GM19193 (cell line): ENCODE data around the gene PRICKLE2.

Experiments used
- POLR2A ChIP-seq: IDR thresholded peaks from 4 replicates; pipeline ENCODE4 v1.6.1; 2011; ENCODE audit not compliant: insufficient read depth, insufficient read length; ENCODE audit errors: extremely low read depth

The PRICKLE2 gene

GRCh38 chr3:64086479-64087252, 138.6 kb downstream of the PRICKLE2 start:
- no peak for TF ChIP-seq POLR2A

GRCh38 chr3:64084640-64085039, 140.6 kb downstream of the PRICKLE2 start:
- no peak for TF ChIP-seq POLR2A

GRCh38 chr3:64083575-64083974, 141.7 kb downstream of the PRICKLE2 start:
- no peak for TF ChIP-seq POLR2A

- TF ChIP-seq POLR2A = no peak
Observed at GRCh38 chr3:64082961-64083541, 142.2 kb downstream of the PRICKLE2 start.

DNA sequence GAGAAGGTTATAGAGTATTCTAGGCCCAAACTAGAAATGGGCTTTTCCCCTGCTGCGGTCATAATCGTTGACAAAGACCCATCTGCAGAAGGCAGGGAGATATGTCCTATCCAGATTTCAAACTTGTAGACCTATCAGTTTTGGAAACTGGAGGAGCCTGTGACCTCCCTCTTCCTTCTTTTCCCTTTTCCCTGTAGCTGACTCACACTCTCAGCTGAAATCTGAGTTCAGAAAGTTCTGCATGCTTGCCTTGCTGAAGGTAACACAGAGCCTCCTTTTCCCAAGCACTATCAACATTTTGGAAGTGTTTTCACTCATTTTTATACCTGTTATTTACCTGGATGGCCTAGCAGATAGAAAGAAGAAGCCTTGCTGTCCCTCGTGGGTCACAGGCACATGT, 142.9 kb downstream of the PRICKLE2 start:
- no peak for TF ChIP-seq POLR2A

- TF ChIP-seq POLR2A = no peak
Observed at GRCh38 chr3:64081235-64081630, 144.0 kb downstream of the PRICKLE2 start.

DNA sequence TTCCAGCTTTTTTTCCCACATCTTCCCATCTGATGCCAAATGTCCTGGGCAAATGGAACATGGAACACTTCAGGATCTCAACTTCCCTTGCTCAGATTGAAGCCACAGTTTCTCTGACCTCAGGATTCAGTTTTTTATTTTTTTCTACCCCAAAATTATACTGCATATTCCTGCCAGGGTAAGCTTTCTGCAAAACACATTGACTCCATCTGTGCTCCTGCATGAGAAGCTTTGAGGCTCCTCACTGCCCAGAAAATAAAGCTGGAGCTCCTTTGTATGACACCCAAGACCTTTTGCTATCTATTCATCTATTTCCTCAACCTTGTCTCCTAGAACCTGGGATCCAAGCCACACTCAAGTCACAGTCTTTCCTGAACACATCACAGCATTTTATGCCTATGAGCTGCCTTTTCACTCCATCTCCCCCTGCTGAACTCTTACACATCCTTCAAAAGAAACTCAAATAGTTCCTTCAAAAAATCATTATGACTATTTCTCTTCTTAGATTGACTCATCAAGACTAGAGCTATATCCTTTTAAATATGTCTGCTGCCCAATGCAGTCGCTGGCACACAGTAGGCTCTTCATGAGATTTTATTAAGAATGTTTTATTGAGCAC, 144.5 kb downstream of the PRICKLE2 start:
- TF ChIP-seq POLR2A = no peak

GRCh38 chr3:64079369-64080150, 145.7 kb downstream of the PRICKLE2 start:
- no peak for TF ChIP-seq POLR2A

DNA sequence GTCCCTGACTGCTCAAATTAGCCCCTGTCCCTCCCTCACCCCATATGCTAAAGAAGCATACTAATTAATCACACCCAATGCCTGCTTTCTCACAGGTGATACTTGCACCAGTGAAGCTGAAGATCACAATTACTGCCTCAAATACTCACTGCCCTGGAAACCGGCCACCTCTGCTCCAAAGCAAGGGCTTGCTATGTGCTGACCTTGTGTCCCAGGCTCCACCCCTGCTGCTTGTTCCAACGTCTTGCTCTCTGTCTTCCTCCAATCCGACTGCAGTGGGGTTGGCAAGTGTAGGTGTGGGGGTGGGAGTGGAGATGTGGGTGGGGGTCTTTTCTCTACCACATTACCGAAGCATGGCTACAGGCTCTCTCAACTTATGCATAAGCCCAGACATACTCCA, 146.3 kb downstream of the PRICKLE2 start:
- TF ChIP-seq POLR2A = no peak

DNA sequence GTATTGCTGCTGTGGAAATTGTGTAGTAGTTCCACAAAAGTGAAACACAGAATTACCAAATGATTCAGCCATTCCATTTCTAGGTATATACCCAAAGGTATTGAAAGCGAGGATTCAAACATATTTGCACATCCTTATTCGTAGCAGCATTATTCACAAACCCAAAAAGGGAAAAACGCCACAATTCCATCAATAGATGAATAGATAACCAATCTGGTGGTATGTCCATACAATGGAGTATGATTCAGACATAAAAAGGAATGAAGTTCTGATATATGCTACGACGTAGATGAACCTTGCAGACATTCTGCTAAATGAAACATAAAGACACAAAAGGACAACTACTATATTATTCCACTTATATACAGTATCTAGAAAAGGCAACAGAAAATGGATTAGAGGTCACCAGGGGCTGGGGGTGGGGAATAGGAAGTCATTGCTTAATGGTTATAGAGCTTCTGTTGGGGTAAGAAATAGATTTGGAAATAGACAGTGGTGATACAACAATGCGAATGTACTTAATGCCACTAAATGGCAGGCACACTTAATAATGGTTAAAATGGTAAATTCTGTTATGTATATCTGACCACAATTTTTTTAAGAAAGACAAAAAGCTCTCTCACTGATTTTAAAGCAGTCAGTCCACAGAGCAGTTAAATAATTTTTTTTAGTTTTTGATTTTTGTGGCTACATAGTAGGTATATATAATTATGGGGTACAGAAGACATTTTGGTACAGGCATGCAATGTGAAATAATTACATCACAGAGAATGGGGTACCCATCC, 150.2 kb downstream of the PRICKLE2 start:
- TF ChIP-seq POLR2A = no peak

DNA sequence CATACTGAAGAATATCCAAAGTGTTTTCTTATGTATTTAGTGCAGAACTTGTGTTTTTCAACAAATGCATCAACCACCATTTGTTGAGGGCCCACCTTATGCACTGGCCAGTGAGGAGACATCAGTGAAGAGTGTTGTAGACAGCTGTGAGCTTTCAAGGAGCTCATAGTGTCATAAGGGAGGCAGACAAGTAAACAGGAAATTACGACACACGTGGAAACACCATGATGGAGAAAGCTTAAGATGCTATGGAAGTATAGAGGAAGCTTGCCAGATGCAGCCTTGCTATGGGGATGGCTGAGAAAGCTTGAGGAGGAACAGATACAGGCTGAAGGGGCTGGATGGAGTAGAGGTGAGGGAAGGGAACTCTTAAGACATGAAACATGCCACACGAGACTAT, 151.2 kb downstream of the PRICKLE2 start:
- no peak for TF ChIP-seq POLR2A

DNA sequence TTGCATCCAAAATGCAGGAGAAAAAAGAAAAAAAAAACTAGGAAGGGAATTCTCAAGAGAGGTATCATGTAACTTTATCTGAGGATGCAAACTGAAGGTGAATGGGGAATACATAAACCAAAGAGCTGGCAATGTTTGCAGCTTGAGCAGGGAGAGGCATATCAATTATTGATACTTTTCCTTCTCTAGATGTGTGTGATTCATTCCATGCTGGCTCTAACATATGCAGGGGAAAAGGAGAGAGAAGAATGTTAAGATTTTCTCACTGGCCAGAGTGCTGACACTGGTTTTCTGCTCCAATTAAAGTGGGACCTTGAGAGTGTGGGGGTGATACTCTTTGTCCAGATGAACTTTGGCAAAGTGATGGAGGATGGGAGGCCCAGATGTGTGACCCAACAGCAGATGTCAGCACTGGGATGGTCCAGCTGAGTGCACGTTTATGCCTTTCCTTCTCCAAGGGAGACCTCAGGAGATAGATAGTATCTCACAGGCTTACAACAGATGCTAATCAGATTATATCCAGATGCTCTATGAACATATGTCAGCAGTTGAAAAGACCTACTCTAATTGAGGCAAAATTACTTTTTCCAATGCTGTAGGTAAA, 152.0 kb downstream of the PRICKLE2 start:
- TF ChIP-seq POLR2A = no peak

DNA sequence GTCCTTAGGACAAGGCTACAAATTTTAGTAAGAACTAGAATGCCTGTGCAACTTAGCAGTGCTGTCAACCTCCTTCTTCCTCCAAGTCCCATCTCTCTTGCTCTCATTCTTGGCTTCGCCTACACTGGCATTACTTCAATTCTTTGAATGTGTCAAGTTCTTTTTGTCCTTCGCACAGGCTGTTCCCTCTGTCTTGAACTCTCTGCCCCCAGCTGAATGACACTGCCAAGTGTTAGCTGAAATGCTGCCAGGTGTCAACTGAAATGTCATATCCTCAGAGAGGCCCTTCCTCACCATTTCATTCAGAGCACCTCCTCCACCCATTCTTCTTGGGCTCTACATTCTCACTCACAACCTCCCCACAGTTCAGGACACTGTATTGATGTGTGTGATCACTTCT, 153.1 kb downstream of the PRICKLE2 start:
- no peak for TF ChIP-seq POLR2A

DNA sequence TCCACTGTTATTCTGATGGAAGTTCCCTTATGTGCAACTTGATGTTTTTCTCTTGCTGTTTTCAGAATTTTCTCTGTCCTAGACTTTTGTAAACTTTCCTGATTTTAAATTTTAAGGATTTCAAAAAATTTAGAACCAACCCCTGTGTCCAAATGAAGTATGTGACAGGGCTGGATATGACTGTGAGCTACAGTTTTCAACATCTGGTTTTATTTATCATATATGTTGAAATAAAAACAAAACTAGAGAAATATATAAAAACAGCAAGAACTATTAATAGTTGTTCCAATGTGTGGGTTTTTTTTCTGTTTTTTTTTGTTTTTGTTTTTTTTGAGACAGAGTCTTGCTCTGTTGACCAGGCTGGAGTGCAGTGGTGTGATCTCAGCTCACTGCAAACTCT, 154.6 kb downstream of the PRICKLE2 start:
- TF ChIP-seq POLR2A = no peak
